Body of pancreas (tissue), 4 donors: ENCODE measurements around the gene C11orf86. TPM values are rescaled to one million over a fixed set of nuclear protein-coding genes. Genes with fewer than 3 reads are reported as not detected.

Experiments used
- ATAC-seq: fragments of 150-250 bp; one replicate; pipeline ENCODE4 v1.9.1; 2016
- DNase-seq, 4 donors: peaks; one replicate each; pipeline ENCODE4 v3.0.0-alpha.2; 2019
- H3K27ac ChIP-seq, 4 donors: fragments of 200-600 bp; sonication (generic); 1 replicate in 3 of 4; 2 replicates in 1 of 4; pipeline versions ENCODE4 v1.5.1 to v1.6.1; 2016 to 2019; ENCODE audit warnings: mild to moderate bottlenecking in 1 of 4, mixed read lengths in 1 of 4, moderate library complexity in 1 of 4
- H3K27me3 ChIP-seq, 2 donors: fragments of 200-600 bp; sonication (generic); one replicate each; pipeline ENCODE4 v1.6.0; 2016; ENCODE audit warnings: mild to moderate bottlenecking in 1 of 2
- H3K36me3 ChIP-seq, 2 donors: fragments of 200-600 bp; sonication (generic); replicated peaks in 1 of 2; 2 replicates each; pipeline ENCODE4 v1.5.1; 2016; ENCODE audit warnings: low read depth in 2 of 2; ENCODE audit not compliant: insufficient read depth in 1 of 2
- H3K4me1 ChIP-seq: fragments of 200-600 bp; sonication (generic); one replicate; pipeline ENCODE4 v1.6.0; 2016
- H3K4me3 ChIP-seq, 2 donors: fragments of 200-600 bp; sonication (generic); 1 replicate in 1 of 2; 2 replicates in 1 of 2; pipeline ENCODE4 v1.5.1; 2016 to 2019
- H3K9me3 ChIP-seq, 3 donors: fragments of 200-600 bp; sonication (generic); 1 replicate in 2 of 3; 2 replicates in 1 of 3; pipeline ENCODE4 v1.5.1; 2016
- CTCF ChIP-seq, 7 experiments: fragments of 450-650 bp in 4 of 7; fragments of 200-600 bp in 3 of 7; sonication (generic) in 3 of 7; IDR thresholded peaks; one replicate each; pipeline ENCODE4 v1.5.1; 2016 to 2019; ENCODE audit warnings: antibody characterized with exemption in 7 of 7
- POLR2A ChIP-seq, 3 donors: fragments of 450-650 bp; IDR thresholded peaks; one replicate each; pipeline ENCODE4 v1.6.1; 2016; ENCODE audit warnings: antibody characterized with exemption in 3 of 3, mild to moderate bottlenecking in 2 of 3
- WGBS, 2 donors: methylation state at CpG; one replicate each; pipeline ENCODE4 v1.1.5; 2017; 5-methylcytosine and 5-hydroxymethylcytosine counted together
- intact Hi-C: fragments of 100-400 bp; cut with DNase I; formaldehyde crosslinking; loops from one replicate; pipeline ENCODE4 v1.15.1; 2023
- total RNA-seq, 2 donors: library from RNA; depleted of rRNA; stranded (reverse); fragments of >200 nt; gene quantifications; one replicate each; pipeline ENCODE4 v1.1.0, GENCODE V29; 2016

Gene C11orf86
- total RNA-seq, 2 donors from 2014 or later: not detected

- Histone ChIP-seq H3K36me3 (no peaks in the 10 kb centered on the region), H3K9me3 (no peaks in the 10 kb centered on the region), H3K27me3 (no peaks in the 10 kb centered on the region), H3K4me3 (no peak overlapping the region), H3K4me1 (peaks cover 37% of the 10 kb centered on the region), H3K27ac (no peak overlapping the region)
- intact Hi-C loops: no loop called here
- ATAC-seq (peak; percentile 48), DNase-seq (peak; percentile 44 to 67 (median 50))
- TF ChIP-seq POLR2A (IDR thresholded peaks at IDR 0.05): no peak
- WGBS, 2 donors: 45 to 53% methylated on average over 8 of the region's 8 CpGs
Measured at GRCh38 chr11:66950112-66950535, 25.0 kb upstream of the C11orf86 start.

GRCh38 chr11:66951135-66951534, 24.0 kb upstream of the C11orf86 start:
- H3K4me3 ChIP-seq: no peak overlapping the region
- 88 to 95% methylated on average over 6 to 8 of the region's 10 CpGs for WGBS, 2 donors
- intact Hi-C loops: no loop called here
- no peaks in the 10 kb centered on the region for H3K27me3 ChIP-seq
- H3K36me3 ChIP-seq: no peaks in the 10 kb centered on the region
- ATAC-seq (no peak), DNase-seq (no peak)
- H3K9me3 ChIP-seq: no peaks in the 10 kb centered on the region
- TF ChIP-seq CTCF (IDR thresholded peaks at IDR 0.05) (no peak), POLR2A (IDR thresholded peaks at IDR 0.05) (no peak)
- H3K4me1 ChIP-seq: peaks cover 37% of the 10 kb centered on the region
- peak overlapping the region in 2 of 4 donors; percentile 71 to 86 for H3K27ac ChIP-seq

DNA sequence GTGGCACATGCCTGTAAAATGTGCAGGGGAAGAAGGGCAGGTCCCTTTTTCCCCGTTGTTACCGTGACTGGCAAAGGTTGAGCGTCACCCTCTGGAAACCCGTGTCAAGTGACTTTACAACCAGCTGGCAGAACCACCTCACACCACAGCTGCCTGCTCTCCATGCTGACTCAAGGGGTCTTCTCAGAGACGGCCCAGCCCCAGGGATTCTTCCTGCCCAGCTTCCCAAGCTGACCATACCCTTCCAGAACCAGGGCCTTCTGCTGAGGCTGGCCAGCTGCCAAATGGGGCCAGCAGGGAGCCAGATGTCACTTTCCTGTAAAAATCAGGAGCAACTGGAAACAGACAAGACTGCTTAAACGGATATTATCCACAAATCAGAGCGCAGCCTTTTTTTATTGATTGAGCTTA, 23.2 kb upstream of the C11orf86 start:
- ATAC-seq: peak; percentile 77
- TF ChIP-seq CTCF (IDR thresholded peaks at IDR 0.05): no peak
- TF ChIP-seq POLR2A (IDR thresholded peaks at IDR 0.05): peak in 2 of 3 donors; percentile 39 to 42
- intact Hi-C loops: no loop called here

GRCh38 chr11:66953081-66953833, 21.8 kb upstream of the C11orf86 start:
- peak overlapping the region in 2 of 4 donors; percentile 7 to 86 for H3K27ac ChIP-seq
- intact Hi-C loops: no loop called here
- no peak overlapping the region for H3K4me3 ChIP-seq
- no peak for ATAC-seq
- no peak for TF ChIP-seq CTCF (IDR thresholded peaks at IDR 0.05)
- TF ChIP-seq POLR2A (IDR thresholded peaks at IDR 0.05): no peak
- H3K9me3 ChIP-seq: no peaks in the 10 kb centered on the region
- DNase-seq: no peak
- H3K27me3 ChIP-seq: no peaks in the 10 kb centered on the region
- peaks cover 42% of the 10 kb centered on the region for H3K4me1 ChIP-seq
- H3K36me3 ChIP-seq: no peaks in the 10 kb centered on the region
- 74 to 75% methylated on average over 13 of the region's 13 CpGs for WGBS, 2 donors

More for the DNA sequence above, 23.2 kb upstream of the C11orf86 start:
- DNase-seq: peak; percentile 58 to 71 (median 64)
- Histone ChIP-seq H3K36me3 (no peaks in the 10 kb centered on the region), H3K27ac (peak overlapping the region; percentile 17 to 86 (median 77)), H3K4me1 (peaks cover 37% of the 10 kb centered on the region), H3K4me3 (no peak overlapping the region), H3K27me3 (no peaks in the 10 kb centered on the region), H3K9me3 (no peaks in the 10 kb centered on the region)
- 25 to 32% methylated on average over 5 to 7 of the region's 7 CpGs for WGBS, 2 donors

GRCh38 chr11:66956689-66957290, 18.3 kb upstream of the C11orf86 start:
- H3K27me3 ChIP-seq: no peaks in the 10 kb centered on the region
- DNase-seq (peak in 1 of 4 donors; percentile 45), ATAC-seq (no peak)
- H3K27ac ChIP-seq: no peak overlapping the region
- intact Hi-C loops: no loop called here
- no peak overlapping the region for H3K4me3 ChIP-seq
- no peaks in the 10 kb centered on the region for H3K9me3 ChIP-seq
- no peaks in the 10 kb centered on the region for H3K36me3 ChIP-seq
- peaks cover 34% of the 10 kb centered on the region for H3K4me1 ChIP-seq
- TF ChIP-seq POLR2A (IDR thresholded peaks at IDR 0.05): no peak
- no peak for TF ChIP-seq CTCF (IDR thresholded peaks at IDR 0.05)
- 73 to 81% methylated on average over 7 of the region's 7 CpGs for WGBS, 2 donors
